Ovary (tissue), 3 donors: ENCODE data around the gene JDP2.

Source experiments
- POLR2A ChIP-seq: fragments of 450-650 bp; IDR thresholded peaks from one replicate; pipeline ENCODE4 v1.6.1; 2017; ENCODE audit warnings: antibody characterized with exemption, mild to moderate bottlenecking, moderate library complexity
- TF ChIP-seq, protein P1 (sequence below), 3 donors: fragments of 450-650 bp in 2 of 3; fragments of 200-600 bp in 1 of 3; IDR thresholded peaks; one replicate each; pipeline versions ENCODE4 v1.5.1 to v1.8.0; 2016 to 2022; ENCODE audit warnings: antibody characterized with exemption in 3 of 3, mild to moderate bottlenecking in 1 of 3
- donor health status: DM: no; HTN: no; CAD: no.

DNA sequence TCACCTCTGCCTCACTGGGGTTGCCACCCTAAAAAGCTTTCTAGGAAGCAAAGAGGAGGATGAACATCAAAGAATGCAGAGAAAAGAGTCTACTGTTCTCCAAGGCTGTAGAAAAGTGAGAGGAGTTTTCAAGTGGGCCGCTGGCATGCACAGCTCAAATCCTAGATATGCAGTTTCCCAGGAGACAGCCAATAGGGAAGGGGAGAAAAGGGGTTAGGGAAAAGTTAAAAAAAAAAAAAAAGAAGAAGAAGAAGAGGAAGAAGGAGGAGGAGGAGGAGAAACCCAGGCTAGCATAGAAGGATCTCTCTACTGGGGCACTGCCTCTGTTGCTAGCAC lies 95.1 kb downstream of the JDP2 start:
- TF ChIP-seq, protein P1, sequence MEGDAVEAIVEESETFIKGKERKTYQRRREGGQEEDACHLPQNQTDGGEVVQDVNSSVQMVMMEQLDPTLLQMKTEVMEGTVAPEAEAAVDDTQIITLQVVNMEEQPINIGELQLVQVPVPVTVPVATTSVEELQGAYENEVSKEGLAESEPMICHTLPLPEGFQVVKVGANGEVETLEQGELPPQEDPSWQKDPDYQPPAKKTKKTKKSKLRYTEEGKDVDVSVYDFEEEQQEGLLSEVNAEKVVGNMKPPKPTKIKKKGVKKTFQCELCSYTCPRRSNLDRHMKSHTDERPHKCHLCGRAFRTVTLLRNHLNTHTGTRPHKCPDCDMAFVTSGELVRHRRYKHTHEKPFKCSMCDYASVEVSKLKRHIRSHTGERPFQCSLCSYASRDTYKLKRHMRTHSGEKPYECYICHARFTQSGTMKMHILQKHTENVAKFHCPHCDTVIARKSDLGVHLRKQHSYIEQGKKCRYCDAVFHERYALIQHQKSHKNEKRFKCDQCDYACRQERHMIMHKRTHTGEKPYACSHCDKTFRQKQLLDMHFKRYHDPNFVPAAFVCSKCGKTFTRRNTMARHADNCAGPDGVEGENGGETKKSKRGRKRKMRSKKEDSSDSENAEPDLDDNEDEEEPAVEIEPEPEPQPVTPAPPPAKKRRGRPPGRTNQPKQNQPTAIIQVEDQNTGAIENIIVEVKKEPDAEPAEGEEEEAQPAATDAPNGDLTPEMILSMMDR (IDR thresholded peaks at IDR 0.05) = no peak
- TF ChIP-seq POLR2A = no peak
